ENCODE results near the gene SLC5A11.

SLC5A11 gene

DNA sequence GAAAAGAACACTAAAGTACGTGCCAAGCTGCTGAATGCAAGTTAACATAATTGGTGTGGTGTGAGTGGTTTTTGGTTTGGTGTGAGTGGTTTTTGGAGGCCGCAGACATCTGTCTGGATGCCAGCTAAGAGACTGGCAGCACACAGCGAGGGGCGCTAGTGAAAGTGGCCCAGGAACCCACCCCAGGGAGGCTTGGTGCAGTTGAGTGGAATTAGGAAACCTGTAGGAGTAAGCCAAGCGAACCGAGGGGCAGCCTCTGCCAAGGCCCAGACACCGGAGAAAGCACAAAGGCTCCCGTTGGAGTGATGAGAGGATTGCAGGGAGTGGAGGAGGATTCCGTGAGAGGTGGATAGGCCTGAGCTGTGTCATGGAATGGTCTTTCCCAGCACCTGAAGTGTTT lies 24.6 kb upstream of the SLC5A11 start:
- no peak overlapping the region for H3K4me3 ChIP-seq (ENCODE audit: low read depth, low read length)
- DNase-seq (ENCODE audit: low read depth), result no peak

DNA sequence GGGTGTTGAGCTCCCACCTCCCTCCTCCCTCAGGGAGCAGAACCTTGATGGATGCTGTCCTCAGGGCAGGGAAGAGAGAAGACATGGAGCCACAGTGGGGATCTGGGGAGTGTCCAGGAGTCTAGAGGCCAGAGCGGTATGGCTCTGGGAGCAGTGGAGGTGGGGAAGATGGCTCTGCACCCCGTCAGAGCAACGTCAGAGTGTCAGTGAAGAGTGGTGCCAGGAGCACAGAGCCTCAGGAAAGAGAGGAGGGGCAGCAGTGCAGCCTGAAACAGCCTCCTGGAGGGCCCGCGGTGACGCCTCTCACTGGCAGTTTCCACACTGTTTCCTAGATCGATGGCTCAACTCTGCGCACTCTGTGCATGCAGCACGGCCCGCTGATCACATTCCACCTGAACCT lies 23.2 kb upstream of the SLC5A11 start:
- TF ChIP-seq POLR2A (IDR thresholded peaks at IDR 0.05; ENCODE audit: extremely low read depth, insufficient read length) (no peak), MYC (IDR thresholded peaks at IDR 0.05; ENCODE audit: low read depth, low read length) (no peak)
- TF ChIP-seq, protein P1, sequence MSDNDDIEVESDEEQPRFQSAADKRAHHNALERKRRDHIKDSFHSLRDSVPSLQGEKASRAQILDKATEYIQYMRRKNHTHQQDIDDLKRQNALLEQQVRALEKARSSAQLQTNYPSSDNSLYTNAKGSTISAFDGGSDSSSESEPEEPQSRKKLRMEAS (IDR thresholded peaks at IDR 0.05; ENCODE audit: low read depth, low read length), result no peak
- TF ChIP-seq, protein P2, sequence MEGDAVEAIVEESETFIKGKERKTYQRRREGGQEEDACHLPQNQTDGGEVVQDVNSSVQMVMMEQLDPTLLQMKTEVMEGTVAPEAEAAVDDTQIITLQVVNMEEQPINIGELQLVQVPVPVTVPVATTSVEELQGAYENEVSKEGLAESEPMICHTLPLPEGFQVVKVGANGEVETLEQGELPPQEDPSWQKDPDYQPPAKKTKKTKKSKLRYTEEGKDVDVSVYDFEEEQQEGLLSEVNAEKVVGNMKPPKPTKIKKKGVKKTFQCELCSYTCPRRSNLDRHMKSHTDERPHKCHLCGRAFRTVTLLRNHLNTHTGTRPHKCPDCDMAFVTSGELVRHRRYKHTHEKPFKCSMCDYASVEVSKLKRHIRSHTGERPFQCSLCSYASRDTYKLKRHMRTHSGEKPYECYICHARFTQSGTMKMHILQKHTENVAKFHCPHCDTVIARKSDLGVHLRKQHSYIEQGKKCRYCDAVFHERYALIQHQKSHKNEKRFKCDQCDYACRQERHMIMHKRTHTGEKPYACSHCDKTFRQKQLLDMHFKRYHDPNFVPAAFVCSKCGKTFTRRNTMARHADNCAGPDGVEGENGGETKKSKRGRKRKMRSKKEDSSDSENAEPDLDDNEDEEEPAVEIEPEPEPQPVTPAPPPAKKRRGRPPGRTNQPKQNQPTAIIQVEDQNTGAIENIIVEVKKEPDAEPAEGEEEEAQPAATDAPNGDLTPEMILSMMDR (IDR thresholded peaks at IDR 0.05; ENCODE audit: low read depth, low read length), result no peak
- no peak for DNase-seq (ENCODE audit: low read depth)
- H3K4me3 ChIP-seq (ENCODE audit: low read depth, low read length), result no peak overlapping the region

More for the DNA sequence above, 24.6 kb upstream of the SLC5A11 start:
- TF ChIP-seq POLR2A (IDR thresholded peaks at IDR 0.05; ENCODE audit: extremely low read depth, insufficient read length), result no peak
- TF ChIP-seq MYC (IDR thresholded peaks at IDR 0.05; ENCODE audit: low read depth, low read length), result no peak
- TF ChIP-seq, protein P2 (IDR thresholded peaks at IDR 0.05; ENCODE audit: low read depth, low read length), result no peak
- TF ChIP-seq, protein P1 (IDR thresholded peaks at IDR 0.05; ENCODE audit: low read depth, low read length), result no peak

DNA sequence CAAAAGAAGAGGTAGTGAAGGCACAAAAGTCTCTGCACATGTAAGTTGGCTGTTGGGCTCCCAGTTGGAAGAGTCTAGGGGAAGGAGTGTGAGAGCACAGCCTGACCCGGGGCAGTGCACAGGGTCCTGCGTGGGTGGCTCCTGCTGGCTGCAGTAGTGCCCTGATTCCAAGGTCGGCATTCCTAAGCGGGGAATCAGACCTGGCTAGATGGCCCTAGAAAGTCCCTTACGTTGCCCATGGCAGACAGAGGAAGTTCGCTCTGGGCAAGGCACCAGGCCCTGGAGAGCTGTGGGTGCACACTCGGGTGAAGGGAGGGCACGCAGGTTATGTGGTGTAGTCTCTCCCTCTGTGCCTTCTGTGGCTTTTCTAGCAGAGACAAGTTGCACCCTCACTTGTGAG lies 22.8 kb upstream of the SLC5A11 start:
- TF ChIP-seq, protein P1 (IDR thresholded peaks at IDR 0.05; ENCODE audit: low read depth, low read length), result no peak
- TF ChIP-seq POLR2A (IDR thresholded peaks at IDR 0.05; ENCODE audit: extremely low read depth, insufficient read length), result no peak
- TF ChIP-seq, protein P2 (IDR thresholded peaks at IDR 0.05; ENCODE audit: low read depth, low read length), result no peak
- TF ChIP-seq MYC (IDR thresholded peaks at IDR 0.05; ENCODE audit: low read depth, low read length), result no peak
- DNase-seq (ENCODE audit: low read depth), result no peak
- H3K4me3 ChIP-seq (ENCODE audit: low read depth, low read length), result no peak overlapping the region

DNA sequence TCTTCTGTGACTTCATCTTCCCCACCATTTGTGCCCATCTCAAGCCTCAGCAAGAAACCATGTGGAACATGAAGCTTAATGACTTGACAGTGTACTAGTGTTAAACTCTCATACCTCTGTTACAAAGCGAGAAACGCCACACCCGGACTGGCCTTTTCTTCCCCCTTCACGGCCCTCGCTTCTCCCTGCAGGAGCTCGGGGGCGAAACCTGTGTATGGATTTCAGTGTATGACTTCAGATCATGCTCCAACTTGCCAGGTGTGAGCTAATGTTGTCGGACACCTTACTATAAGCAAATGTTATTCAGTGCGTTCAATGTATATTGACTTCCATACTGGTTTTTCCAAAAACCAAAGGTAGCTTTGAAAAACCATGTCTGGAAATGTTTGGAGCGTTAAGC lies 20.1 kb upstream of the SLC5A11 start:
- DNase-seq (ENCODE audit: low read depth), result no peak
- TF ChIP-seq POLR2A (IDR thresholded peaks at IDR 0.05; ENCODE audit: extremely low read depth, insufficient read length), result no peak
- TF ChIP-seq, protein P1 (IDR thresholded peaks at IDR 0.05; ENCODE audit: low read depth, low read length), result no peak
- no peak for TF ChIP-seq MYC (IDR thresholded peaks at IDR 0.05; ENCODE audit: low read depth, low read length)
- TF ChIP-seq, protein P2 (IDR thresholded peaks at IDR 0.05; ENCODE audit: low read depth, low read length), result no peak
- no peak overlapping the region for H3K4me3 ChIP-seq (ENCODE audit: low read depth, low read length)

DNA sequence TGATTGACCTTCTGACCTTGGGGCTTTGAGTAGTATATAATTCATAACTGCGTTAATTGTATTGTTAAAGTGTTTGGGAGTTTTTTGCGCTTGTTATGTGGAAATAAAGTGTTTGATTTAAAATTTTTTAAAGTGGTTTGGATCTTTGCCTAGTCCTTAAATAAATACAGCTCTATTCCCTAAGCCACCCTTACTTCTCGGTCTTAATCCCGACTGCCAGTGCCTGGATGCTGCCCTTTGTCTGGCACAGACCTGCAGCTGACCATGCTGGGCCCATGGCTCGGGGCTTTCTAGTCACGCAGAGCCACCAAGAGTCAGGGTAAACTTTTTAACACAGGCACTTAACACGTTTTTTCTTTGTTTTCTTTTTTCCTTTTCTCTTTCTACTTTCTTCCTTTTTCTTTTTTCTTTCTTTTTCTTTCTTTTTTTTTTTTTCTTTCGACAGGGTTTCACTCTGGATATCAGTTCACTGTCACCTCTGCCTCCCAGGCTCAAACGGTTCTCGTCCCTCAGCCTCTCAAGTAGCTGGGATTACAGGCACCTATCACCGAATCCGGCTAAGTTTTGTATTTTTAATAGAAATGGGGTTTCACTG lies 19.6 kb upstream of the SLC5A11 start:
- H3K4me3 ChIP-seq (ENCODE audit: low read depth, low read length), result no peak overlapping the region
- DNase-seq (ENCODE audit: low read depth), result no peak
- TF ChIP-seq, protein P2 (IDR thresholded peaks at IDR 0.05; ENCODE audit: low read depth, low read length), result no peak
- TF ChIP-seq POLR2A (IDR thresholded peaks at IDR 0.05; ENCODE audit: extremely low read depth, insufficient read length), result no peak
- TF ChIP-seq, protein P1 (IDR thresholded peaks at IDR 0.05; ENCODE audit: low read depth, low read length), result no peak
- no peak for TF ChIP-seq MYC (IDR thresholded peaks at IDR 0.05; ENCODE audit: low read depth, low read length)

All from NB4 (cell line).